ENCODE results near the gene PICALM.
"Not testable (repeated sequence)": the region's sequence is repeated elsewhere in the genome, so short reads cannot be mapped to it uniquely, and the experiment has no call there.

PICALM gene

GRCh38 chr11:85934596-85935169 is 134.2 kb downstream of the PICALM start:
- no peak for DNase-seq

- no peak for DNase-seq
These were observed 138.0 kb downstream of the PICALM start for GRCh38 chr11:85930879-85931366.

GRCh38 chr11:85926653-85927214 is 142.2 kb downstream of the PICALM start:
- not testable (repeated sequence) for DNase-seq

GRCh38 chr11:85923455-85923854 is 145.4 kb downstream of the PICALM start:
- DNase-seq = no peak

GRCh38 chr11:85922367-85922766 is 146.5 kb downstream of the PICALM start:
- no peak for DNase-seq

- DNase-seq = no peak
These were observed 149.7 kb downstream of the PICALM start for GRCh38 chr11:85918910-85919794.

- no peak for DNase-seq
These were observed 154.5 kb downstream of the PICALM start for GRCh38 chr11:85914425-85914824.

GRCh38 chr11:85913513-85913912 is 155.4 kb downstream of the PICALM start:
- peak; percentile 68 to 89 (median 84) for DNase-seq

GRCh38 chr11:85912414-85912813 is 156.5 kb downstream of the PICALM start:
- DNase-seq = no peak

All from suppressor macrophage treated with lipopolysaccharide for 1 hour (primary cell).